Osteoblast (primary cell): ENCODE results near the gene CRIM1. TPM values are rescaled to one million over a fixed set of nuclear protein-coding genes. Genes with fewer than 3 reads are reported as not detected.

Experiments
- DNase-seq: peaks from one replicate; pipeline ENCODE4 v3.0.0; 2011; ENCODE audit warnings: low spot score, mixed read lengths; ENCODE audit not compliant: insufficient read length; ENCODE audit errors: missing footprints
- H2AFZ ChIP-seq: 2 replicates; pipeline ENCODE4 v1.6.0; 2011; ENCODE audit warnings: mild to moderate bottlenecking, low read length
- H3K27ac ChIP-seq: 2 replicates; pipeline ENCODE4 v1.5.1; 2011; ENCODE audit warnings: mild to moderate bottlenecking, low read depth, low read length, moderate library complexity
- H3K27me3 ChIP-seq: 2 replicates; pipeline ENCODE4 v1.6.0; 2012; ENCODE audit warnings: mild to moderate bottlenecking, control low read depth, inconsistent platforms, low read length, moderate library complexity; ENCODE audit not compliant: insufficient read depth
- H3K36me3 ChIP-seq: 2 replicates; pipeline ENCODE4 v1.5.1; 2011; ENCODE audit warnings: mild to moderate bottlenecking, low read length, control low read depth, moderate library complexity; ENCODE audit not compliant: insufficient read depth
- H3K4me1 ChIP-seq: 2 replicates; pipeline ENCODE4 v1.5.1; 2011; ENCODE audit warnings: mild to moderate bottlenecking, low read length, control low read depth, moderate library complexity; ENCODE audit not compliant: insufficient read depth
- H3K4me2 ChIP-seq: 2 replicates; pipeline ENCODE4 v1.6.0; 2011; ENCODE audit warnings: mild to moderate bottlenecking, low read length; ENCODE audit not compliant: insufficient read depth
- H3K4me3 ChIP-seq: fragments of 200-600 bp; sonication (generic); 3 replicates; pipeline ENCODE4 v1.5.1; 2012; ENCODE audit warnings: mild to moderate bottlenecking, low read length, inconsistent platforms; ENCODE audit not compliant: insufficient read depth
- H3K79me2 ChIP-seq: 2 replicates; pipeline ENCODE4 v1.6.0; 2012; ENCODE audit warnings: mild to moderate bottlenecking, low read length, control low read depth, inconsistent platforms; ENCODE audit not compliant: insufficient read depth
- H3K9me3 ChIP-seq: 2 replicates; pipeline ENCODE4 v1.5.1; 2011; ENCODE audit warnings: low read depth, low read length, control low read depth
- H4K20me1 ChIP-seq: 2 replicates; pipeline ENCODE4 v1.6.0; 2012; ENCODE audit warnings: mild to moderate bottlenecking, low read length, control low read depth; ENCODE audit not compliant: insufficient read depth
- total RNA-seq: library from RNA; depleted of rRNA; stranded (reverse); fragments of >200 nt; gene quantifications from 2 replicates; pipeline ENCODE4 v1.2.3, GENCODE V29; 2012
- TF ChIP-seq, protein P1 (sequence below): IDR thresholded peaks from 2 replicates; pipeline ENCODE4 v1.5.1; 2011; ENCODE audit warnings: mild to moderate bottlenecking, low read depth, low read length, moderate library complexity; ENCODE audit errors: extremely low read depth

CRIM1 gene
- total RNA-seq, 1 donor = 362 TPM

DNA sequence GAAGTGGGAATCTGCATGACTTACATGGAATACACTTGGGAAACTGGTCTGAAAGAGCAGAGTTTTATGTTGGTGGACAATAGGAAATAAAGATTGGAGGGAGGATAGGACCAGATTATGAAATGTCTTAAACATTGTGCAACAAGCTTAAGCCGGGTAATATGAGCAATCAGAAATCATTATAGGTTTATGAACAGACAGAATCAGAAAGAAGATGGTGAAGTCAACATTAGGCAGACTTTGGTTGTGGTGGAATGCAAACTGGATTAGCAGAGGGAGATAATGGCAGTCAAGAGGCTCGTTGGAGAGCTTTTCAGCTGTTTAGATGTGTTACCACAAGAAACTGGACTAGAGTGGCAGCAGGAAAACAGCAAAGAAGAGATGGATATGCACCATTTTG, 43.5 kb downstream of the CRIM1 start:
- H3K79me2 ChIP-seq = peaks cover 97% of the 10 kb centered on the region
- H3K4me3 ChIP-seq = no peak overlapping the region
- no peak overlapping the region for H3K4me2 ChIP-seq
- H3K27ac ChIP-seq = peak overlapping the region; percentile 13
- TF ChIP-seq, protein P1, sequence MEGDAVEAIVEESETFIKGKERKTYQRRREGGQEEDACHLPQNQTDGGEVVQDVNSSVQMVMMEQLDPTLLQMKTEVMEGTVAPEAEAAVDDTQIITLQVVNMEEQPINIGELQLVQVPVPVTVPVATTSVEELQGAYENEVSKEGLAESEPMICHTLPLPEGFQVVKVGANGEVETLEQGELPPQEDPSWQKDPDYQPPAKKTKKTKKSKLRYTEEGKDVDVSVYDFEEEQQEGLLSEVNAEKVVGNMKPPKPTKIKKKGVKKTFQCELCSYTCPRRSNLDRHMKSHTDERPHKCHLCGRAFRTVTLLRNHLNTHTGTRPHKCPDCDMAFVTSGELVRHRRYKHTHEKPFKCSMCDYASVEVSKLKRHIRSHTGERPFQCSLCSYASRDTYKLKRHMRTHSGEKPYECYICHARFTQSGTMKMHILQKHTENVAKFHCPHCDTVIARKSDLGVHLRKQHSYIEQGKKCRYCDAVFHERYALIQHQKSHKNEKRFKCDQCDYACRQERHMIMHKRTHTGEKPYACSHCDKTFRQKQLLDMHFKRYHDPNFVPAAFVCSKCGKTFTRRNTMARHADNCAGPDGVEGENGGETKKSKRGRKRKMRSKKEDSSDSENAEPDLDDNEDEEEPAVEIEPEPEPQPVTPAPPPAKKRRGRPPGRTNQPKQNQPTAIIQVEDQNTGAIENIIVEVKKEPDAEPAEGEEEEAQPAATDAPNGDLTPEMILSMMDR = no peak
- H3K36me3 ChIP-seq = peaks cover 63% of the 10 kb centered on the region
- no peak for DNase-seq
- H2AFZ ChIP-seq = no peak overlapping the region
- H3K27me3 ChIP-seq = no peaks in the 10 kb centered on the region
- H3K9me3 ChIP-seq = no peaks in the 10 kb centered on the region
- peaks cover 44% of the 10 kb centered on the region for H4K20me1 ChIP-seq
- peaks cover 74% of the 10 kb centered on the region for H3K4me1 ChIP-seq

DNA sequence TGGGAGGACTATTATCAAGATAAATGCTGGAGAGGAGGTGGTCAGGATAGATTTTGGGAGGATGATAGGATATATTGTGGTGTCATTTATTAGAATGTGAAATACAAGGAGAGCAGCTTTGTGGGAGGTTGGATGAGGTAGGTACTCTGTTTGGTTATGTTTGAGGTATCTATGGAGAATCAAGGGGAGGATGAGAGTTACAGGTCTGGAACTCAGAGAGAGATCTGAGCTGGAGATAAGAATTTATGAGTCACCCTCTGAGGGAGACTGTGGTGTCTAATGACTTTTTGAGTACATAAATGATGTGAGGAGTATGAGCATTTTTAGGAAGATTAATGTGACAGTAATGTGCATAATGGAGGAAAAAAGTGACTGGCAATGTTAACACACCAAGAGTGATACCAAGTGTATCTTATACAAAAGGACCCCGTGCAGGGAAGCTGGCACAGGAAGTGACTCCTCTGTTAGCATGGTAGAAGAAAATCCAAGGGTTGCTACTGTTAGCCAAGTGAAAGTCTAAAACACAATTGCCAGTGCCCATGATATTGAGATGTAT, 48.2 kb downstream of the CRIM1 start:
- peak overlapping the region; percentile 52 for H3K4me2 ChIP-seq
- H3K79me2 ChIP-seq = peaks cover 99% of the 10 kb centered on the region
- H4K20me1 ChIP-seq = peaks cover 37% of the 10 kb centered on the region
- no peaks in the 10 kb centered on the region for H3K9me3 ChIP-seq
- no peaks in the 10 kb centered on the region for H3K27me3 ChIP-seq
- H2AFZ ChIP-seq = no peak overlapping the region
- no peak overlapping the region for H3K4me3 ChIP-seq
- peaks cover 43% of the 10 kb centered on the region for H3K36me3 ChIP-seq
- H3K4me1 ChIP-seq = peaks cover 89% of the 10 kb centered on the region
- TF ChIP-seq, protein P1 = no peak
- DNase-seq = peak; percentile 65
- H3K27ac ChIP-seq = peak overlapping the region; percentile 91

DNA sequence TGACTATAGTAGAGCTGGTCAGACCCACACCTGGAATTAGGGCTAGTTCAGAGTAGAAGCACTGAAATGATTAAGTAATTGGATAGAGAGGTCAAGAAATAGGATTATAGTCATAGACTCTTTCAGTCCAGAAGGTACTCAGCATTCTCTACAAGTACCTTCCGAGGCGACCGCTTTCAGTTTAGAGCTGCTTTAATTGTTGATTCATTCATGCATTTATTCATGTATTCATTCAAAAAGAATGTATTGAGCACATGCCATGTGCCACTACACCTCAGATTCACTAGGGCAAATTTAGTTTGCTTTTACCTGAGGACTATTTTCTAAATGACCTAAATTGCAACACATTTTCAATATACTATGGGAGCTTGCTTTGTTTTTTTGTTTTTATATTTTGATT, 48.7 kb downstream of the CRIM1 start:
- Histone ChIP-seq H3K36me3 (peaks cover 40% of the 10 kb centered on the region), H3K27ac (peak overlapping the region; percentile 91), H2AFZ (no peak overlapping the region), H4K20me1 (peaks cover 34% of the 10 kb centered on the region), H3K4me1 (peaks cover 87% of the 10 kb centered on the region), H3K4me3 (no peak overlapping the region), H3K27me3 (no peaks in the 10 kb centered on the region), H3K9me3 (no peaks in the 10 kb centered on the region), H3K4me2 (peak overlapping the region; percentile 52), H3K79me2 (peaks cover 98% of the 10 kb centered on the region)
- TF ChIP-seq, protein P1 = no peak
- no peak for DNase-seq

DNA sequence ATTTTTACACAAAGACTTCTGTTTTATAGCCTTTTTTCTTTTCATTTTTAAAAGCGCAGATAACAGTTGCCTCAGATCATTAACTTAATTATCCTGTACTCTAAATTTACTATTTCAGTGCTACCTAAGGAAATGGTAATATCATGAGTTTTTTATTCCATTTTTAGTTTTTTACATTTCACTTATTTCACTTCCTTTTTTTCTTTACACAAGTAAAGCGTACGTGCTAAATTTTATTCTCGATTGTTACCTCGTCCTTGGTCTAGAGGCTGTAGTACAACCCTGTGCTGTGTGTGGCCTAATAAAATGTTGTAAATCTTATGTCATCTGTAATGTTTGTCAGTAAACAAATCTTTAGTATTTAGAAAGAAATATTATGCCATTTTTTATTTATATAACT, 49.2 kb downstream of the CRIM1 start:
- H3K4me1 ChIP-seq = peaks cover 85% of the 10 kb centered on the region
- no peaks in the 10 kb centered on the region for H3K9me3 ChIP-seq
- H3K27ac ChIP-seq = peak overlapping the region; percentile 91
- H3K36me3 ChIP-seq = peaks cover 36% of the 10 kb centered on the region
- no peak overlapping the region for H2AFZ ChIP-seq
- peaks cover 98% of the 10 kb centered on the region for H3K79me2 ChIP-seq
- H3K27me3 ChIP-seq = no peaks in the 10 kb centered on the region
- TF ChIP-seq, protein P1 = no peak
- DNase-seq = no peak
- no peak overlapping the region for H3K4me2 ChIP-seq
- H3K4me3 ChIP-seq = no peak overlapping the region
- H4K20me1 ChIP-seq = peaks cover 31% of the 10 kb centered on the region
